Inferior parietal cortex (tissue), 1 donor: ENCODE results near the gene STMN3.

ENCODE experiments used
- DNase-seq: peaks from one replicate; pipeline ENCODE4 v3.0.0-alpha.2; 2016; ENCODE audit errors: extremely low spot score

STMN3 gene

GRCh38 chr20:63653041-63653973 lies at the start of gene STMN3:
Gene STMN3, minus strand, starts transcription at chr20:63653424. Its CDS starts 79 bp downstream, at chr20:63653345.
- peak; percentile 61 for DNase-seq

GRCh38 chr20:63702036-63702665 lies 48.9 kb upstream of the STMN3 start:
- DNase-seq = no peak

- DNase-seq = no peak
Observed at GRCh38 chr20:63701329-63702035, 48.3 kb upstream of the STMN3 start.

GRCh38 chr20:63701051-63701328 lies 47.8 kb upstream of the STMN3 start:
- no peak for DNase-seq

- DNase-seq = no peak
Observed at GRCh38 chr20:63700199-63701050, 47.2 kb upstream of the STMN3 start.

GRCh38 chr20:63699466-63700198 lies 46.4 kb upstream of the STMN3 start:
- DNase-seq = no peak

GRCh38 chr20:63698739-63699465 lies 45.7 kb upstream of the STMN3 start:
- no peak for DNase-seq

- no peak for DNase-seq
Observed at GRCh38 chr20:63697868-63698545, 44.8 kb upstream of the STMN3 start.

- no peak for DNase-seq
Observed at GRCh38 chr20:63697357-63697867, 44.2 kb upstream of the STMN3 start.

GRCh38 chr20:63696628-63697356 lies 43.6 kb upstream of the STMN3 start, which contains the start of gene TNFRSF6B:
Gene TNFRSF6B, plus strand, starts transcription at chr20:63696652. Its CDS starts 116 bp downstream, at chr20:63696768.
- no peak for DNase-seq

GRCh38 chr20:63696306-63696627 lies 43.0 kb upstream of the STMN3 start:
- no peak for DNase-seq

GRCh38 chr20:63695424-63696305 lies 42.4 kb upstream of the STMN3 start:
- DNase-seq = no peak

- DNase-seq = no peak
Observed at GRCh38 chr20:63694584-63695423, 41.6 kb upstream of the STMN3 start.

- DNase-seq = no peak
Observed at GRCh38 chr20:63693733-63694583, 40.7 kb upstream of the STMN3 start.

GRCh38 chr20:63693083-63693732 lies 40.0 kb upstream of the STMN3 start:
- DNase-seq = no peak
